GM21360 (cell line): ENCODE results near the gene TNS1.

ENCODE experiments used
- ATAC-seq: cut with Tn5 transposase; IDR thresholded peaks from one replicate; pipeline ENCODE4 v1.9.1; 2021; ENCODE audit warnings: mild to moderate bottlenecking, moderate library complexity; ENCODE audit not compliant: unreplicated experiment

Gene TNS1

GRCh38 chr2:217983276-217984233 lies 19.2 kb downstream of the TNS1 start:
- no peak for ATAC-seq

- no peak for ATAC-seq
These were observed 20.8 kb downstream of the TNS1 start for GRCh38 chr2:217981971-217982370.

DNA sequence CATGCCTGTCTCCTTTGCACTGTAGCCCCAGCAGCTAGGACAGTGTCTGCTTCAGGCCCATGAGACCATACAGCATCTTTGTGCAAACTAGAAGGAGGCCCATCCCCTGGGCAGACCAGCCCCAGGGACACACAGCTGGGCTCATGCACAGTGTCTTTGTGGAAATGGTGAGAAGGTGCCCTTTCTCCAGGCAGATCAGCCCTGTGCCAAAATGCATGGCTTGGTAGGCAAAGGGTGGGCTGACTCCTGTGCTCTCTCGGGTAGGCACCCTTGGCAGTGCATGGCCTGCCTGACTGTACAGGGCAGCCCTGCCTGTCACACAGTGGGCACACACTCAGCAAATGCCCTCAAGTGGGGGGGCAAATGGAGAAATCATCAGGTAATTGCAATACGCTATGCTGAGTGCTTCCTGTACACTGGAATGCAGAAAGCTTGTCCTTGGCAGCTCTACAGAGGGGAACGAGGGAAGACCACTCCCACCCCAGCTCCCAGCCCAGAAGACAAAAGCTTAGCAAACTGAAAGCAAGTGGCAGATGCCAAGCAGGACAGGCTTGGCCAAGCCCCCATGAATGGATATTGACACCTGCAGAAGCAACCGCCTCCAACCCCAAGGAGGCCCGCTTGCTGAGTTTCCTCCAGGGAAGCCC lies 21.6 kb downstream of the TNS1 start:
- no peak for ATAC-seq

DNA sequence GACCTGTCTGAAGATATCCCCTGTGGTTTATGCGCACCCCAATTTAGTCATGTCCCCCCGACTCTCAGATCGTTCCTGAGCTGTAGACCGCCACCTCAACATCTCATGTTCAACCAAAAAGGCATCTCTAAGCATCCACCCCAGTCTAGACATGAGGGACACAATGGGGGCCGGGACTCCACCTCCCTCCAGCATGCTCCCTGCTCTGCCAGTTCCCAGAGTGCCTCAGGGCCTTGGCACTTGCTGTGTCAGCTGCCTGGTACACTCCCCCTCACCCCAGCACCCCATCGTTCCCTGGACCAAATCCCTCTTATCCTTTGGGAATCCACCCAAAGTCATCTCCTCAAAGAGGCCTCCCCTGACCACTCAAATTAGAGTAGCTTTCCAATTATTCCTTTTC lies 22.2 kb downstream of the TNS1 start:
- no peak for ATAC-seq

DNA sequence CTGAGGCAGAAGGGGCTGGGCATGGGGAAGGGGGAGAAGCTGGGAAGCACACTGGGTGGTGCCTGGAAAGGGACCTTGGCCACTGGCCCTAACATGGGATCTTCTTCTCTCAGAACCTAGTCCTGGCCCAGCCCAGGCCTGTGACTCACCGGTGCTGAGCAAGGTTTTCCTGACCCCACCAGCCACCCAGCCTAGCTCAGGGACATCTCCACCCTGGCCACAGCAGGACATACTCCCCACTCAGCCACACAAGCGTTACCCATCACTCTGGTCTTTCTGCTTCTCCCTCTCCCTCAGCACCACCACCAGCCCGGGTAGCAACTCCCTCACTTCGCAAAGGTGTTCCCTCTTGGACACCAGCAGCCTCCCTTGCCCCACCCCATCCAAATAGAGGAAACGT lies 22.8 kb downstream of the TNS1 start:
- no peak for ATAC-seq

- no peak for ATAC-seq
These were observed 23.5 kb downstream of the TNS1 start for GRCh38 chr2:217979151-217979811.

GRCh38 chr2:217978536-217979150 lies 24.2 kb downstream of the TNS1 start:
- ATAC-seq = no peak

DNA sequence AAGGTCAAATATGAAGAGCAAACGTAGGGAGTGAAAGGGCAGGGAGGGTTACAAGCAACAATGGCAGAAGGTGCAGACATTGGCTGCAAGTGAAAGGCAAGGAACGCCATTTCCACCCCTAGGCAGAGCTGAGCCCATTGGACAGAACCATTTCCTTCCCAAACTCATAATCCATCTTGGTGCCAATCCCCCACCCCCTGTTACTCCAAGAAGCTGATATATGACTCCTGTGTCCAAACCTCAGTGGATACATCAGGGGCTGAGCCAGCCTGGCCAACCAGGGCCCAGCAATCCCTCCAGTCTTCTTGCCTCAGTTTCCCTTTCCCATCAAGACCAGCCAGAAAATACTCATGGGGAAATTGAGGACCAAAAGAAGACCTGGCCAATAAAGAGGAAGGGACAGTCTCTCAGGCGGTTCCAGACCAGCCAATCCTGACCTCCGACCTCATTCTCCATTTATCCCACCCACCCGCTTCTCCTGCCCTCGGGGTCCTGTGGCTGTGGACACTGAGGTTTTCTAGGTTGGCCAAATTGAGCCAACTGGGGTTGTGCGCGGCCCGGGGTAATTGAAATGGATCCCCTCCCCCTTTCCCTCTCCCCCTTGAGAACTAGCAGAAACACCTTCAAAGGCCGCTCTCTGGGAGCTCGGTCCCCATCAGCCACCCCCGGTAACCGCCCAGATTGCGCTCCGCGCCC lies 24.8 kb downstream of the TNS1 start:
- ATAC-seq = no peak

GRCh38 chr2:217976301-217976700 lies 26.5 kb downstream of the TNS1 start:
- ATAC-seq = no peak

DNA sequence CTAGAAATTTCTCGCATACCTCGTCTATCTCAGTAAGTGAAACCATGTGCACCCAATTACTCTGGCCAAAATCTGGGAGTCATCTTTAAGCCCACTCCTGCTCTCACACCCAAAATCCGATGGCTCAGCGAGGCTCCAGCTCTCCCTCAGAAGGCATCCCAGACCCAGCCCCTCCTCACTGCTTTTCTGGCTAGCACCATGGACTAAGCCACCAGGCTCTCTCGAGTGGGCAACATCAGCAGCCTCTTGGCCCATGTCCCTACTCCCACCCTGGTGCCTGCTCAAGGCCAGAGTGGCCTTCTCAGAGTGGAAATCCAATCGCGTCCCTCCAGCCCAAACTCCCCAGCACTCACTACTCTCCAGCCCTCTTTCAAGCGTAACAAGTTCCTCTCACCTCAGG lies 27.2 kb downstream of the TNS1 start:
- ATAC-seq = no peak

GRCh38 chr2:217974389-217975005 lies 28.3 kb downstream of the TNS1 start:
- ATAC-seq = no peak

- ATAC-seq = no peak
These were observed 29.6 kb downstream of the TNS1 start for GRCh38 chr2:217973008-217973787.

DNA sequence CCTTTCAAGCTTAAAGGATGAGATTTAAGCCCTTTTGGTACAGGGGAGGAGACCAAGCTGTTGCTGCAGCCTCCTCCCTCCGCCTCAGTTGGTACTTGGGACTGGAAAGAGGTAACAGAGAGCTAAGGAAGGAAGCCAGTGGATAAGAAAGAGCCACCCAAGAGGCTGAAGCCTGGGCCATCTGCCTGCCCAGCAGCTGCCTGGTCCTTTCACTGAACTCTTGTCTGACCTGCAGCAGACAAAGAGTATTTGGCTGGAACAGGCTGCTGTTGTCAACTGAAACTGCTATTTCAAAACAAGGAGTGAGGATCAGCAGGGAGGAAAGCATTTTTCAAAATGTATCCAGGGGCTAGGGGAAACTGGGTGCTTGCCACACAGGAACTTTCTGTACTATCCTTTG lies 30.3 kb downstream of the TNS1 start:
- ATAC-seq = no peak

DNA sequence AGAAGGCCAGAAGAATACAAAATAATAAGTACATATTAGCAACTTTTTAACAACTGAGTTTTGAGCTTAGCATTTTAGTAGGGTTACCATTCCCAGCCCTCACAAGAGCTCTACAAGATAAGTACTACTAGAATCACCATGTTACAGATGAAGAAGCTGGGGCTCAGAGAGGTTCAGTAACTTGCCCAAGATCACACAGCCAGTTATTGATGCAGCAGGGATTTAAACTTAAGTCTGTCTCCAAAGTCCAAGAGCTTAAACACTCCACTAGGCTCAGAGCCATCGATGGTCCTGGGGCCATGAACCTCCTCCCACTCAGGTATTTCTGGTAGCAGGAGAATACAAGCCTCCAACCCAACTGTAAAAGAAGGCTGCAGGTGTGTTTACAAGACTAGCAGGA lies 30.8 kb downstream of the TNS1 start:
- ATAC-seq = no peak

DNA sequence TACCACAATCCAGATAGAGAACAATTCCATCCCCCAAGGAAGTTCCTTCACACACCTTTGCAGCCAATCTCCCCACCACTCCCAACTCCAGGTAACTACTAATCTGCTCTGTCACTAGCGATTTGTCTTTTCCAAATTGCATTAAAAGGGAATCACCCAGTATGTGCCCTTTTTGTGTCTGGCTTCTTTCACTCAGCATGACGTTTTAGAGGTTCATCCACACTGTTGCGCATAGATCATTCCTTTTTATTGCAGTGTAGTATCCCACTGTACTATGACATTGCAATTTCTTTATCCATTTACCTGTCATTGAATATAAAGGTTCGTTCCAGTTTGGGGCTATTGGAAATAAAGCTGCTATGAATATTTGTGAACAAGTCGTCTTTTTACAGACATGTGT lies 31.6 kb downstream of the TNS1 start:
- no peak for ATAC-seq

- no peak for ATAC-seq
These were observed 32.6 kb downstream of the TNS1 start for GRCh38 chr2:217970206-217970605.

- no peak for ATAC-seq
These were observed 33.2 kb downstream of the TNS1 start for GRCh38 chr2:217969588-217969987.

- ATAC-seq = no peak
These were observed 34.8 kb downstream of the TNS1 start for GRCh38 chr2:217968023-217968422.

- no peak for ATAC-seq
These were observed 36.2 kb downstream of the TNS1 start for GRCh38 chr2:217966423-217967070.
